ENCODE data around the gene PIGH. TPM values are rescaled to one million over a fixed set of nuclear protein-coding genes. Genes with fewer than 3 reads are reported as not detected.

The PIGH gene
- total RNA-seq, 1 experiment from 2014 or later: 6.8 TPM

DNA sequence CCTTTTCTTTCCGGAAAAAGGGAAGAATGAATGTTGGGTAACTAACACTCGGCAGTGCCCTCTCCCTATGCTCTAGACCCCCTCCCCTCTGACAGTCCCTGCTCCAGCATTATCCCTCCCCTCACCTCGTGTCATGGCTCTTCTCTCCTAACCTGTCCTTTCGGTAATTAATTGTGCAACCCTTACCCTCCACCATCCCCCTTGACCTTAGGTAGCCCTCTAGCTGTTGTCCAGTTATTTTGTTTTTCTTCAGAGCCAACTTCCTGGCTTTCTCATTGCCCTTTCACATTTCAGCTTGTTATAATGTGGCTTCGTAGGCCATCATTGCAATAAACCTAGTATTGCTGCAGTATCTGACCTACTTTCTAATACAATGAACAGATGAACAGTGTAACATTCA, 30.9 kb upstream of the PIGH start:
- Mint-ChIP-seq H3K4me1 (no peaks in the 10 kb centered on the region), H3K9me3 (no peaks in the 10 kb centered on the region; the same call in 1 of the 2 replicates), H3K27ac (no peak overlapping the region), H3K4me3 (no peak overlapping the region), H3K27me3 (ENCODE audit: low read depth) (no peaks in the 10 kb centered on the region), H3K36me3 (peaks cover 5% of the 10 kb centered on the region)
- ATAC-seq: no peak
- ChIA-PET CTCF (interaction anchor here (0.7 to 1.5 kb wide), 3 partner anchors 12 to 235 kb away, joined by 3 to 4 read pairs (median 4); partner anchors contain the start of genes ARG2 and PIGH), POLR2A (interaction anchor here (0.6 kb wide), 1 partner anchor 14 kb away, joined by 5 read pairs; no protein-coding TSS in a partner anchor)
- no peak for TF ChIP-seq SMAD4 (CRISPR knock-in tag; IDR thresholded peaks at IDR 0.05)
- TF ChIP-seq CREM (CRISPR knock-in tag; IDR thresholded peaks at IDR 0.05): no peak
- no peak for TF ChIP-seq ZNF219 (CRISPR knock-in tag; IDR thresholded peaks at IDR 0.05; ENCODE audit: borderline replicate concordance)
- no peak for TF ChIP-seq CBFB (CRISPR knock-in tag; IDR thresholded peaks at IDR 0.05; ENCODE audit: low read depth)
- TF ChIP-seq, protein P1, sequence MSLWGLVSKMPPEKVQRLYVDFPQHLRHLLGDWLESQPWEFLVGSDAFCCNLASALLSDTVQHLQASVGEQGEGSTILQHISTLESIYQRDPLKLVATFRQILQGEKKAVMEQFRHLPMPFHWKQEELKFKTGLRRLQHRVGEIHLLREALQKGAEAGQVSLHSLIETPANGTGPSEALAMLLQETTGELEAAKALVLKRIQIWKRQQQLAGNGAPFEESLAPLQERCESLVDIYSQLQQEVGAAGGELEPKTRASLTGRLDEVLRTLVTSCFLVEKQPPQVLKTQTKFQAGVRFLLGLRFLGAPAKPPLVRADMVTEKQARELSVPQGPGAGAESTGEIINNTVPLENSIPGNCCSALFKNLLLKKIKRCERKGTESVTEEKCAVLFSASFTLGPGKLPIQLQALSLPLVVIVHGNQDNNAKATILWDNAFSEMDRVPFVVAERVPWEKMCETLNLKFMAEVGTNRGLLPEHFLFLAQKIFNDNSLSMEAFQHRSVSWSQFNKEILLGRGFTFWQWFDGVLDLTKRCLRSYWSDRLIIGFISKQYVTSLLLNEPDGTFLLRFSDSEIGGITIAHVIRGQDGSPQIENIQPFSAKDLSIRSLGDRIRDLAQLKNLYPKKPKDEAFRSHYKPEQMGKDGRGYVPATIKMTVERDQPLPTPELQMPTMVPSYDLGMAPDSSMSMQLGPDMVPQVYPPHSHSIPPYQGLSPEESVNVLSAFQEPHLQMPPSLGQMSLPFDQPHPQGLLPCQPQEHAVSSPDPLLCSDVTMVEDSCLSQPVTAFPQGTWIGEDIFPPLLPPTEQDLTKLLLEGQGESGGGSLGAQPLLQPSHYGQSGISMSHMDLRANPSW (CRISPR knock-in tag; conservative IDR thresholded peaks at IDR 0.05; ENCODE audit: low read depth): no peak
- no peak for TF ChIP-seq NR1H2 (CRISPR knock-in tag; IDR thresholded peaks at IDR 0.05)
- no peak for TF ChIP-seq FOXK1 (CRISPR knock-in tag; IDR thresholded peaks at IDR 0.05)
- TF ChIP-seq, protein P2, sequence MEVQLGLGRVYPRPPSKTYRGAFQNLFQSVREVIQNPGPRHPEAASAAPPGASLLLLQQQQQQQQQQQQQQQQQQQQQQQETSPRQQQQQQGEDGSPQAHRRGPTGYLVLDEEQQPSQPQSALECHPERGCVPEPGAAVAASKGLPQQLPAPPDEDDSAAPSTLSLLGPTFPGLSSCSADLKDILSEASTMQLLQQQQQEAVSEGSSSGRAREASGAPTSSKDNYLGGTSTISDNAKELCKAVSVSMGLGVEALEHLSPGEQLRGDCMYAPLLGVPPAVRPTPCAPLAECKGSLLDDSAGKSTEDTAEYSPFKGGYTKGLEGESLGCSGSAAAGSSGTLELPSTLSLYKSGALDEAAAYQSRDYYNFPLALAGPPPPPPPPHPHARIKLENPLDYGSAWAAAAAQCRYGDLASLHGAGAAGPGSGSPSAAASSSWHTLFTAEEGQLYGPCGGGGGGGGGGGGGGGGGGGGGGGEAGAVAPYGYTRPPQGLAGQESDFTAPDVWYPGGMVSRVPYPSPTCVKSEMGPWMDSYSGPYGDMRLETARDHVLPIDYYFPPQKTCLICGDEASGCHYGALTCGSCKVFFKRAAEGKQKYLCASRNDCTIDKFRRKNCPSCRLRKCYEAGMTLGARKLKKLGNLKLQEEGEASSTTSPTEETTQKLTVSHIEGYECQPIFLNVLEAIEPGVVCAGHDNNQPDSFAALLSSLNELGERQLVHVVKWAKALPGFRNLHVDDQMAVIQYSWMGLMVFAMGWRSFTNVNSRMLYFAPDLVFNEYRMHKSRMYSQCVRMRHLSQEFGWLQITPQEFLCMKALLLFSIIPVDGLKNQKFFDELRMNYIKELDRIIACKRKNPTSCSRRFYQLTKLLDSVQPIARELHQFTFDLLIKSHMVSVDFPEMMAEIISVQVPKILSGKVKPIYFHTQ (CRISPR knock-in tag; IDR thresholded peaks at IDR 0.05): no peak
- DNase-seq (ENCODE audit: low spot score): no peak

DNA sequence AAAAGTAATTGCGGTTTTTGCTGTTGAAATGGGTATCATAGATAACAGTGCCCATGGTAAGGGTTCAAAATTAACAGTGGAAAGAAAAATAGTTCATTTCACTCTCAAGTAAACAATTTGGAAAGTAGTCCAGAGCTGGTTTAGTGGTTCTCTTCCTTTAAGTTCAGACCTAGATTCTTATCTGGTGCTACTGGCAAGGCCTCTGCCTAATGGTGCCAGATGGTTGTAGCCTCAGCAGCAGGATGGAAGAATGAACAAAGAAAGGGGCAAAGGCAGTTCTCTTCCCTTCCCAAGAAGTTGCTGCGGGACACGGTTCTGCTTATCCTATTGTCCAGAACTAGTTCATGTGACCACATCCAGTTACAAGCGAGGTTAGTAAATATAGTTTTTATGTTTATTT, 30.1 kb upstream of the PIGH start:
- H3K9me3 Mint-ChIP-seq: no peaks in the 10 kb centered on the region; the same call in 1 of the 2 replicates
- ChIA-PET CTCF (interaction anchor here (1.2 to 1.5 kb wide), 2 partner anchors 11 to 30 kb away, joined by 4 read pairs; partner anchors contain the start of genes ARG2 and PIGH), POLR2A (no interaction called here)
- no peak for DNase-seq (ENCODE audit: low spot score)
- no peaks in the 10 kb centered on the region for H3K4me1 Mint-ChIP-seq
- peaks cover 5% of the 10 kb centered on the region for H3K36me3 Mint-ChIP-seq
- no peak overlapping the region for H3K27ac Mint-ChIP-seq
- no peak overlapping the region for H3K4me3 Mint-ChIP-seq
- H3K27me3 Mint-ChIP-seq (ENCODE audit: low read depth): no peaks in the 10 kb centered on the region
- ATAC-seq: no peak
- no peak for TF ChIP-seq ZNF219 (CRISPR knock-in tag; IDR thresholded peaks at IDR 0.05; ENCODE audit: borderline replicate concordance)
- TF ChIP-seq, protein P3, sequence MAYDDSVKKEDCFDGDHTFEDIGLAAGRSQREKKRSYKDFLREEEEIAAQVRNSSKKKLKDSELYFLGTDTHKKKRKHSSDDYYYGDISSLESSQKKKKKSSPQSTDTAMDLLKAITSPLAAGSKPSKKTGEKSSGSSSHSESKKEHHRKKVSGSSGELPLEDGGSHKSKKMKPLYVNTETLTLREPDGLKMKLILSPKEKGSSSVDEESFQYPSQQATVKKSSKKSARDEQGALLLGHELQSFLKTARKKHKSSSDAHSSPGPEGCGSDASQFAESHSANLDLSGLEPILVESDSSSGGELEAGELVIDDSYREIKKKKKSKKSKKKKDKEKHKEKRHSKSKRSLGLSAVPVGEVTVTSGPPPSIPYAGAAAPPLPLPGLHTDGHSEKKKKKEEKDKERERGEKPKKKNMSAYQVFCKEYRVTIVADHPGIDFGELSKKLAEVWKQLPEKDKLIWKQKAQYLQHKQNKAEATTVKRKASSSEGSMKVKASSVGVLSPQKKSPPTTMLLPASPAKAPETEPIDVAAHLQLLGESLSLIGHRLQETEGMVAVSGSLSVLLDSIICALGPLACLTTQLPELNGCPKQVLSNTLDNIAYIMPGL (CRISPR knock-in tag; IDR thresholded peaks at IDR 0.05): no peak
- TF ChIP-seq, protein P4, sequence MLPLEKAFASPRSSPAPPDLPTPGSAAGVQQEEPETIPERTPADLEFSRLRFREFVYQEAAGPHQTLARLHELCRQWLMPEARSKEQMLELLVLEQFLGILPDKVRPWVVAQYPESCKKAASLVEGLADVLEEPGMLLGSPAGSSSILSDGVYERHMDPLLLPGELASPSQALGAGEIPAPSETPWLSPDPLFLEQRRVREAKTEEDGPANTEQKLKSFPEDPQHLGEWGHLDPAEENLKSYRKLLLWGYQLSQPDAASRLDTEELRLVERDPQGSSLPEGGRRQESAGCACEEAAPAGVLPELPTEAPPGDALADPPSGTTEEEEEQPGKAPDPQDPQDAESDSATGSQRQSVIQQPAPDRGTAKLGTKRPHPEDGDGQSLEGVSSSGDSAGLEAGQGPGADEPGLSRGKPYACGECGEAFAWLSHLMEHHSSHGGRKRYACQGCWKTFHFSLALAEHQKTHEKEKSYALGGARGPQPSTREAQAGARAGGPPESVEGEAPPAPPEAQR (CRISPR knock-in tag; IDR thresholded peaks at IDR 0.05): no peak
- TF ChIP-seq PRRX2 (CRISPR knock-in tag; IDR thresholded peaks at IDR 0.05): no peak
- TF ChIP-seq, protein P5, sequence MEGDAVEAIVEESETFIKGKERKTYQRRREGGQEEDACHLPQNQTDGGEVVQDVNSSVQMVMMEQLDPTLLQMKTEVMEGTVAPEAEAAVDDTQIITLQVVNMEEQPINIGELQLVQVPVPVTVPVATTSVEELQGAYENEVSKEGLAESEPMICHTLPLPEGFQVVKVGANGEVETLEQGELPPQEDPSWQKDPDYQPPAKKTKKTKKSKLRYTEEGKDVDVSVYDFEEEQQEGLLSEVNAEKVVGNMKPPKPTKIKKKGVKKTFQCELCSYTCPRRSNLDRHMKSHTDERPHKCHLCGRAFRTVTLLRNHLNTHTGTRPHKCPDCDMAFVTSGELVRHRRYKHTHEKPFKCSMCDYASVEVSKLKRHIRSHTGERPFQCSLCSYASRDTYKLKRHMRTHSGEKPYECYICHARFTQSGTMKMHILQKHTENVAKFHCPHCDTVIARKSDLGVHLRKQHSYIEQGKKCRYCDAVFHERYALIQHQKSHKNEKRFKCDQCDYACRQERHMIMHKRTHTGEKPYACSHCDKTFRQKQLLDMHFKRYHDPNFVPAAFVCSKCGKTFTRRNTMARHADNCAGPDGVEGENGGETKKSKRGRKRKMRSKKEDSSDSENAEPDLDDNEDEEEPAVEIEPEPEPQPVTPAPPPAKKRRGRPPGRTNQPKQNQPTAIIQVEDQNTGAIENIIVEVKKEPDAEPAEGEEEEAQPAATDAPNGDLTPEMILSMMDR (IDR thresholded peaks at IDR 0.05): no peak
- no peak for TF ChIP-seq ELF4 (CRISPR knock-in tag; IDR thresholded peaks at IDR 0.05; ENCODE audit: low read depth)
- TF ChIP-seq JUN (CRISPR knock-in tag; IDR thresholded peaks at IDR 0.05): no peak
- TF ChIP-seq, protein P6, sequence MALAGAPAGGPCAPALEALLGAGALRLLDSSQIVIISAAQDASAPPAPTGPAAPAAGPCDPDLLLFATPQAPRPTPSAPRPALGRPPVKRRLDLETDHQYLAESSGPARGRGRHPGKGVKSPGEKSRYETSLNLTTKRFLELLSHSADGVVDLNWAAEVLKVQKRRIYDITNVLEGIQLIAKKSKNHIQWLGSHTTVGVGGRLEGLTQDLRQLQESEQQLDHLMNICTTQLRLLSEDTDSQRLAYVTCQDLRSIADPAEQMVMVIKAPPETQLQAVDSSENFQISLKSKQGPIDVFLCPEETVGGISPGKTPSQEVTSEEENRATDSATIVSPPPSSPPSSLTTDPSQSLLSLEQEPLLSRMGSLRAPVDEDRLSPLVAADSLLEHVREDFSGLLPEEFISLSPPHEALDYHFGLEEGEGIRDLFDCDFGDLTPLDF (CRISPR knock-in tag; IDR thresholded peaks at IDR 0.05): no peak
- no peak for TF ChIP-seq ATF1 (CRISPR knock-in tag; IDR thresholded peaks at IDR 0.05)
- TF ChIP-seq NFYB (CRISPR knock-in tag; conservative IDR thresholded peaks at IDR 0.05; ENCODE audit: low read depth): no peak
- no peak for TF ChIP-seq NFATC4 (CRISPR knock-in tag; IDR thresholded peaks at IDR 0.05)
- no peak for TF ChIP-seq NFE2L1 (CRISPR knock-in tag; IDR thresholded peaks at IDR 0.05)
- TF ChIP-seq, protein P7, sequence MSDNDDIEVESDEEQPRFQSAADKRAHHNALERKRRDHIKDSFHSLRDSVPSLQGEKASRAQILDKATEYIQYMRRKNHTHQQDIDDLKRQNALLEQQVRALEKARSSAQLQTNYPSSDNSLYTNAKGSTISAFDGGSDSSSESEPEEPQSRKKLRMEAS (CRISPR knock-in tag; IDR thresholded peaks at IDR 0.05): no peak
- no peak for TF ChIP-seq OVOL2 (CRISPR knock-in tag; IDR thresholded peaks at IDR 0.05; ENCODE audit: borderline replicate concordance)
- TF ChIP-seq ZNF416 (CRISPR knock-in tag; IDR thresholded peaks at IDR 0.05): no peak
- TF ChIP-seq MYBL2 (CRISPR knock-in tag; IDR thresholded peaks at IDR 0.05): no peak

All from WTC11 (cell line).